Kasumi-1 (cell line): ENCODE measurements around the gene MTF1.

Experiments
- DNase-seq, 2 experiments: peaks; one replicate each; lab custom pipeline; 2025; lab: John Stamatoyannopoulos, UW

Gene MTF1

GRCh38 chr1:37867784-37868183, 8.4 kb upstream of the MTF1 start:
- DNase-seq, result peak in 1 of 2 experiments; percentile 6

- no peak for DNase-seq
Measured at GRCh38 chr1:37866491-37866890, 7.1 kb upstream of the MTF1 start.

- no peak for DNase-seq
Measured at GRCh38 chr1:37865348-37866120, 6.1 kb upstream of the MTF1 start.

GRCh38 chr1:37862330-37862729, 2.9 kb upstream of the MTF1 start:
- no peak for DNase-seq

- DNase-seq, result no peak
Measured at GRCh38 chr1:37861151-37861550, 1.8 kb upstream of the MTF1 start.

GRCh38 chr1:37860346-37860666, 914 bp upstream of the MTF1 start:
- DNase-seq, result no peak

- peak in 1 of 2 experiments; percentile 33 for DNase-seq
Measured at GRCh38 chr1:37858931-37859506, 373 bp downstream of the MTF1 start.

GRCh38 chr1:37854406-37854805, 5.0 kb downstream of the MTF1 start:
- DNase-seq, result no peak

GRCh38 chr1:37853157-37853556, 6.2 kb downstream of the MTF1 start:
- no peak for DNase-seq

GRCh38 chr1:37851782-37852210, 7.6 kb downstream of the MTF1 start:
- DNase-seq, result peak; percentile 68 to 87

- no peak for DNase-seq
Measured at GRCh38 chr1:37851262-37851661, 8.1 kb downstream of the MTF1 start.

- no peak for DNase-seq
Measured at GRCh38 chr1:37850352-37850955, 8.9 kb downstream of the MTF1 start.

- no peak for DNase-seq
Measured at GRCh38 chr1:37849480-37849879, 9.9 kb downstream of the MTF1 start.

GRCh38 chr1:37846647-37847339, 12.6 kb downstream of the MTF1 start:
- no peak for DNase-seq

- peak; percentile 34 to 54 for DNase-seq
Measured at GRCh38 chr1:37845786-37846185, 13.6 kb downstream of the MTF1 start.

GRCh38 chr1:37845049-37845646, 14.2 kb downstream of the MTF1 start:
- no peak for DNase-seq

GRCh38 chr1:37844536-37844935, 14.9 kb downstream of the MTF1 start:
- no peak for DNase-seq

GRCh38 chr1:37841652-37842051, 17.7 kb downstream of the MTF1 start:
- DNase-seq, result no peak

GRCh38 chr1:37840711-37841110, 18.7 kb downstream of the MTF1 start:
- no peak for DNase-seq

GRCh38 chr1:37839676-37840075, 19.7 kb downstream of the MTF1 start:
- no peak for DNase-seq

GRCh38 chr1:37836788-37837187, 22.6 kb downstream of the MTF1 start:
- no peak for DNase-seq

GRCh38 chr1:37831809-37832208, 27.6 kb downstream of the MTF1 start:
- no peak for DNase-seq
